NCI-H2029 (cell line): Measurements from ENCODE around the gene PRKAR2B.
"Not testable (repeated sequence)": the region's sequence is repeated elsewhere in the genome, so short reads cannot be mapped to it uniquely, and the experiment has no call there.

Experiments
- DNase-seq: peaks from one replicate; lab custom pipeline; 2025; lab: John Stamatoyannopoulos, UW

PRKAR2B gene

GRCh38 chr7:107048783-107049418, 4.4 kb downstream of the PRKAR2B start:
- no peak for DNase-seq

GRCh38 chr7:107049480-107049879, 5.0 kb downstream of the PRKAR2B start:
- DNase-seq, result no peak

GRCh38 chr7:107049971-107050532, 5.5 kb downstream of the PRKAR2B start:
- DNase-seq, result no peak

GRCh38 chr7:107051376-107051775, 6.9 kb downstream of the PRKAR2B start:
- DNase-seq, result no peak

- DNase-seq, result not testable (repeated sequence)
Observed at GRCh38 chr7:107054965-107055364, 10.5 kb downstream of the PRKAR2B start.

GRCh38 chr7:107056058-107056457, 11.6 kb downstream of the PRKAR2B start:
- DNase-seq, result not testable (repeated sequence)

GRCh38 chr7:107056728-107057473, 12.4 kb downstream of the PRKAR2B start:
- no peak for DNase-seq

- DNase-seq, result no peak
Observed at GRCh38 chr7:107057474-107057833, 12.9 kb downstream of the PRKAR2B start.

GRCh38 chr7:107059468-107059867, 15.0 kb downstream of the PRKAR2B start:
- DNase-seq, result no peak

- DNase-seq, result no peak
Observed at GRCh38 chr7:107063245-107064120, 19.0 kb downstream of the PRKAR2B start.

GRCh38 chr7:107064255-107064654, 19.8 kb downstream of the PRKAR2B start:
- no peak for DNase-seq

- DNase-seq, result no peak
Observed at GRCh38 chr7:107065929-107066247, 21.4 kb downstream of the PRKAR2B start.

- DNase-seq, result no peak
Observed at GRCh38 chr7:107068156-107068555, 23.7 kb downstream of the PRKAR2B start.

GRCh38 chr7:107069457-107069856, 25.0 kb downstream of the PRKAR2B start:
- no peak for DNase-seq

- no peak for DNase-seq
Observed at GRCh38 chr7:107070710-107071109, 26.2 kb downstream of the PRKAR2B start.

GRCh38 chr7:107071129-107071528, 26.6 kb downstream of the PRKAR2B start:
- DNase-seq, result no peak

GRCh38 chr7:107072133-107072532, 27.6 kb downstream of the PRKAR2B start:
- DNase-seq, result no peak

- no peak for DNase-seq
Observed at GRCh38 chr7:107075863-107076574, 31.5 kb downstream of the PRKAR2B start.

- DNase-seq, result no peak
Observed at GRCh38 chr7:107076781-107077698, 32.5 kb downstream of the PRKAR2B start.

- DNase-seq, result no peak
Observed at GRCh38 chr7:107077699-107078516, 33.4 kb downstream of the PRKAR2B start.
